ENCODE measurements around the gene FAM217B. TPM values are rescaled to one million over a fixed set of nuclear protein-coding genes. Genes with fewer than 3 reads are reported as not detected.

FAM217B gene
- 15.5 TPM for total RNA-seq
- polyA plus RNA-seq (ENCODE audit: insufficient read depth, low read depth, low replicate concordance), result 3.2 TPM
- long read RNA-seq, donor 1, full-length matches to known transcripts, result 7 of 7 reads
- long read RNA-seq, donor 1, partial matches to known transcripts, result 0 of 7 reads
- long read RNA-seq, donor 1, other reads (novel, unspliced or antisense), result 0 of 7 reads
- long read RNA-seq, donor 2, full-length matches to known transcripts, result 3 of 3 reads
- long read RNA-seq, donor 2, partial matches to known transcripts, result 0 of 3 reads
- long read RNA-seq, donor 2, other reads (novel, unspliced or antisense), result 0 of 3 reads
- long read RNA-seq, donor 3, full-length matches to known transcripts, result 12 of 12 reads
- long read RNA-seq, donor 3, partial matches to known transcripts, result 0 of 12 reads
- long read RNA-seq, donor 3, other reads (novel, unspliced or antisense), result 0 of 12 reads
- long read RNA-seq, donor 4, full-length matches to known transcripts, result 3 of 3 reads
- long read RNA-seq, donor 4, partial matches to known transcripts, result 0 of 3 reads
- long read RNA-seq, donor 4, other reads (novel, unspliced or antisense), result 0 of 3 reads
- long read RNA-seq, donor 5, result 0 reads
- long read RNA-seq, donor 6, full-length matches to known transcripts, result 3 of 3 reads
- long read RNA-seq, donor 6, partial matches to known transcripts, result 0 of 3 reads
- long read RNA-seq, donor 6, other reads (novel, unspliced or antisense), result 0 of 3 reads
- long read RNA-seq, donor 7, full-length matches to known transcripts, result 6 of 10 reads
- long read RNA-seq, donor 7, partial matches to known transcripts, result 0 of 10 reads
- long read RNA-seq, donor 7, other reads (novel, unspliced or antisense), result 4 of 10 reads
- long read RNA-seq, donor 8, full-length matches to known transcripts, result 8 of 8 reads
- long read RNA-seq, donor 8, partial matches to known transcripts, result 0 of 8 reads
- long read RNA-seq, donor 8, other reads (novel, unspliced or antisense), result 0 of 8 reads
- long read RNA-seq, donor 9, full-length matches to known transcripts, result 8 of 8 reads
- long read RNA-seq, donor 9, partial matches to known transcripts, result 0 of 8 reads
- long read RNA-seq, donor 9, other reads (novel, unspliced or antisense), result 0 of 8 reads
- long read RNA-seq, donor 10, full-length matches to known transcripts, result 11 of 11 reads
- long read RNA-seq, donor 10, partial matches to known transcripts, result 0 of 11 reads
- long read RNA-seq, donor 10, other reads (novel, unspliced or antisense), result 0 of 11 reads

GRCh38 chr20:59940129-59940955 is at the start of gene FAM217B, which contains the start of gene PPP1R3D:
Gene FAM217B, plus strand, starts transcription at chr20:59940389. Its CDS starts 3,555 bp downstream, at chr20:59943944.
Gene PPP1R3D, minus strand, starts transcription at chr20:59940305. Its CDS starts 374 bp downstream, at chr20:59939931.
- TF ChIP-seq CTCF (IDR thresholded peaks at IDR 0.05; ENCODE audit: borderline replicate concordance, extremely low read depth, insufficient read depth), result peak; percentile 15
- intact Hi-C loops (cut with DNase I), result no loop called here
- H3K9me3 ChIP-seq (ENCODE audit: control insufficient read depth in 2 of 3, insufficient read depth in 1 of 3, low read length in 3 of 3), result no peaks in the 10 kb centered on the region
- no peaks in the 10 kb centered on the region for H3K27me3 ChIP-seq (ENCODE audit: control insufficient read depth, insufficient read depth, low read length)
- peak within 1 kb of the TSS; percentile 94 to 98 for H3K27ac ChIP-seq (ENCODE audit: low read depth in 2 of 2, low read length in 2 of 2)
- H3K36me3 ChIP-seq (ENCODE audit: control insufficient read depth in 2 of 3, insufficient read depth in 3 of 3, low read length in 3 of 3), result peaks cover 0 to 21% (median 4%) of the 10 kb centered on the region in 3 donors
- no peak for FAIRE-seq
- H3K4me1 ChIP-seq (ENCODE audit: control insufficient read depth in 2 of 3, insufficient read depth in 2 of 3, low read depth in 1 of 3, low read length in 3 of 3), result peaks cover 4 to 16% (median 10%) of the 10 kb centered on the region in 3 donors
- peak; percentile 98 to 99 (median 99) for DNase-seq
- H3K9ac ChIP-seq (ENCODE audit: low read length in 3 of 3), result peak within 1 kb of the TSS; percentile 69 to 92 (median 86)
- peak within 1 kb of the TSS; percentile 75 to 98 (median 95) for H3K4me3 ChIP-seq (ENCODE audit: low read length in 3 of 3)

- intact Hi-C loops (cut with DNase I), result no loop called here
- no peak for DNase-seq
- FAIRE-seq, result no peak
- Histone ChIP-seq H3K27ac (ENCODE audit: low read depth in 2 of 2, low read length in 2 of 2) (no peak overlapping the region), H3K36me3 (ENCODE audit: control insufficient read depth in 2 of 3, insufficient read depth in 3 of 3, low read length in 3 of 3) (no peaks in the 10 kb centered on the region), H3K9me3 (ENCODE audit: control insufficient read depth in 2 of 3, insufficient read depth in 1 of 3, low read length in 3 of 3) (no peaks in the 10 kb centered on the region), H3K4me1 (ENCODE audit: control insufficient read depth in 2 of 3, insufficient read depth in 2 of 3, low read depth in 1 of 3, low read length in 3 of 3) (no peaks in the 10 kb centered on the region), H3K4me3 (ENCODE audit: low read length in 3 of 3) (no peak overlapping the region), H3K9ac (ENCODE audit: low read length in 3 of 3) (no peak overlapping the region), H3K27me3 (ENCODE audit: control insufficient read depth, insufficient read depth, low read length) (no peaks in the 10 kb centered on the region)
- no peak for TF ChIP-seq CTCF (IDR thresholded peaks at IDR 0.05; ENCODE audit: borderline replicate concordance, extremely low read depth, insufficient read depth)
These were observed 48.6 kb upstream of the FAM217B start for GRCh38 chr20:59891581-59891980.

- no peaks in the 10 kb centered on the region for H3K9me3 ChIP-seq (ENCODE audit: control insufficient read depth in 2 of 3, insufficient read depth in 1 of 3, low read length in 3 of 3)
- intact Hi-C loops (cut with DNase I), result no loop called here
- no peaks in the 10 kb centered on the region for H3K36me3 ChIP-seq (ENCODE audit: control insufficient read depth in 2 of 3, insufficient read depth in 3 of 3, low read length in 3 of 3)
- H3K27me3 ChIP-seq (ENCODE audit: control insufficient read depth, insufficient read depth, low read length), result no peaks in the 10 kb centered on the region
- DNase-seq, result no peak
- no peaks in the 10 kb centered on the region for H3K4me1 ChIP-seq (ENCODE audit: control insufficient read depth in 2 of 3, insufficient read depth in 2 of 3, low read depth in 1 of 3, low read length in 3 of 3)
- TF ChIP-seq CTCF (IDR thresholded peaks at IDR 0.05; ENCODE audit: borderline replicate concordance, extremely low read depth, insufficient read depth), result no peak
- no peak overlapping the region for H3K4me3 ChIP-seq (ENCODE audit: low read length in 3 of 3)
- FAIRE-seq, result peak; percentile 52
- no peak overlapping the region for H3K27ac ChIP-seq (ENCODE audit: low read depth in 2 of 2, low read length in 2 of 2)
- no peak overlapping the region for H3K9ac ChIP-seq (ENCODE audit: low read length in 3 of 3)
These were observed 44.3 kb upstream of the FAM217B start for GRCh38 chr20:59895908-59896307.

Data from kidney (tissue), 22 donors.